Smooth muscle cell (in vitro differentiated cells): ENCODE results near the gene SLC38A4. TPM values are rescaled to one million over a fixed set of nuclear protein-coding genes. Genes with fewer than 3 reads are reported as not detected.

ENCODE experiments used
- DNase-seq: peaks from one replicate; lab custom pipeline; 2025; ENCODE audit not compliant: unreplicated experiment; lab: John Stamatoyannopoulos, UW
- H2AFZ ChIP-seq: fragments of 200-600 bp; sonication (generic); 2 replicates; pipeline ENCODE4 v1.6.0; 2016; ENCODE audit warnings: antibody characterized with exemption, low read depth, mild to moderate bottlenecking
- H3F3A ChIP-seq: fragments of 200-600 bp; sonication (generic); 2 replicates; pipeline ENCODE4 v1.6.0; 2017; ENCODE audit warnings: antibody characterized with exemption, low read depth
- H3K27ac ChIP-seq: fragments of 200-600 bp; sonication (generic); 2 replicates; pipeline ENCODE4 v1.5.1; 2016; ENCODE audit warnings: low read depth, mild to moderate bottlenecking
- H3K27me3 ChIP-seq: fragments of 200-600 bp; sonication (generic); 2 replicates; pipeline ENCODE4 v1.6.1; 2016; ENCODE audit warnings: low read depth, mild to moderate bottlenecking
- H3K36me3 ChIP-seq: fragments of 200-600 bp; sonication (generic); 2 replicates; pipeline ENCODE4 v1.5.1; 2016; ENCODE audit warnings: low read depth
- H3K4me1 ChIP-seq: fragments of 200-600 bp; sonication (generic); 2 replicates; pipeline ENCODE4 v1.5.1; 2016; ENCODE audit warnings: low read depth
- H3K4me2 ChIP-seq: fragments of 200-600 bp; sonication (generic); 2 replicates; pipeline ENCODE4 v1.6.0; 2016; ENCODE audit warnings: mild to moderate bottlenecking
- H3K4me3 ChIP-seq: fragments of 200-600 bp; sonication (generic); 2 replicates; pipeline ENCODE4 v1.5.1; 2016; ENCODE audit warnings: mild to moderate bottlenecking
- H3K79me2 ChIP-seq: fragments of 200-600 bp; sonication (generic); 2 replicates; pipeline ENCODE4 v1.6.0; 2016; ENCODE audit warnings: low read depth, mild to moderate bottlenecking
- H3K9ac ChIP-seq: fragments of 200-600 bp; sonication (generic); 2 replicates; pipeline ENCODE4 v1.6.0; 2016; ENCODE audit warnings: low read depth
- H3K9me3 ChIP-seq: fragments of 200-600 bp; sonication (generic); replicated peaks from 2 replicates; pipeline ENCODE4 v1.5.1; 2016; ENCODE audit warnings: low read depth
- H4K20me1 ChIP-seq: fragments of 200-600 bp; sonication (generic); 2 replicates; pipeline ENCODE4 v1.6.0; 2016; ENCODE audit warnings: low read depth
- CTCF ChIP-seq: fragments of 200-600 bp; sonication (generic); IDR thresholded peaks from 2 replicates; pipeline ENCODE4 v1.5.1; 2017; ENCODE audit warnings: borderline replicate concordance, mild to moderate bottlenecking, antibody characterized with exemption; ENCODE audit not compliant: insufficient read depth, poor library complexity, severe bottlenecking
- WGBS: methylation state at CpG from one replicate; pipeline ENCODE4 v1.1.7; 2016; ENCODE audit warnings: low lambda C conversion rate; 5-methylcytosine and 5-hydroxymethylcytosine counted together
- polyA plus RNA-seq: library from polyadenylated mRNA; unstranded; fragments of >200 nt; fragmentation: Nextera tagmentation; extraction: Ambion mirVana; gene quantifications from 2 replicates; pipeline ENCODE4 v1.2.1, GENCODE V29; 2016
- total RNA-seq: library from RNA; depleted of rRNA; stranded (reverse); fragments of >200 nt; gene quantifications from 2 replicates; pipeline ENCODE4 v1.2.3, GENCODE V29; 2014

Gene SLC38A4
- total and polyA plus RNA-seq, 2 experiments from 2014 or later = 0.77 to 2.7 TPM

GRCh38 chr12:46770501-46771183 is 55.2 kb downstream of the SLC38A4 start:
- peak overlapping the region; percentile 25 for H3K27ac ChIP-seq
- 23% methylated on average over 3 of the region's 3 CpGs for WGBS
- peak overlapping the region; percentile 74 for H3K4me2 ChIP-seq
- H3K4me3 ChIP-seq = no peak overlapping the region
- no peaks in the 10 kb centered on the region for H3K79me2 ChIP-seq
- no peak for TF ChIP-seq CTCF
- peak overlapping the region; percentile 39 for H2AFZ ChIP-seq
- H4K20me1 ChIP-seq = no peaks in the 10 kb centered on the region
- no peaks in the 10 kb centered on the region for H3K27me3 ChIP-seq
- DNase-seq = no peak
- peaks cover 20% of the 10 kb centered on the region for H3K4me1 ChIP-seq
- peak overlapping the region; percentile 20 for H3K9ac ChIP-seq
- H3K9me3 ChIP-seq = no peaks in the 10 kb centered on the region
- no peaks in the 10 kb centered on the region for H3K36me3 ChIP-seq
- peaks cover 5% of the 10 kb centered on the region for H3F3A ChIP-seq

- DNase-seq = no peak
- WGBS = 82% methylated on average over 3 of the region's 3 CpGs
- Histone ChIP-seq H3K9ac (no peak overlapping the region), H3K9me3 (no peaks in the 10 kb centered on the region), H3K36me3 (no peaks in the 10 kb centered on the region), H3F3A (no peaks in the 10 kb centered on the region), H4K20me1 (no peaks in the 10 kb centered on the region), H3K27me3 (no peaks in the 10 kb centered on the region), H3K27ac (no peak overlapping the region), H3K4me1 (no peaks in the 10 kb centered on the region), H2AFZ (no peak overlapping the region), H3K4me2 (no peak overlapping the region), H3K4me3 (no peak overlapping the region), H3K79me2 (no peaks in the 10 kb centered on the region)
- TF ChIP-seq CTCF = no peak
These were observed 61.8 kb downstream of the SLC38A4 start for GRCh38 chr12:46764005-46764404.

- no peaks in the 10 kb centered on the region for H3K4me1 ChIP-seq
- no peaks in the 10 kb centered on the region for H3K9me3 ChIP-seq
- no peak overlapping the region for H2AFZ ChIP-seq
- no peak for DNase-seq
- no peak for TF ChIP-seq CTCF
- no peaks in the 10 kb centered on the region for H3K79me2 ChIP-seq
- H3K27me3 ChIP-seq = no peaks in the 10 kb centered on the region
- no peak overlapping the region for H3K27ac ChIP-seq
- H3K4me3 ChIP-seq = no peak overlapping the region
- no peaks in the 10 kb centered on the region for H3F3A ChIP-seq
- no peak overlapping the region for H3K4me2 ChIP-seq
- no peaks in the 10 kb centered on the region for H3K36me3 ChIP-seq
- H3K9ac ChIP-seq = no peak overlapping the region
- H4K20me1 ChIP-seq = no peaks in the 10 kb centered on the region
These were observed 62.6 kb downstream of the SLC38A4 start for GRCh38 chr12:46763230-46763629.

GRCh38 chr12:46754550-46754949 is 71.2 kb downstream of the SLC38A4 start:
- Histone ChIP-seq H3K4me1 (no peaks in the 10 kb centered on the region), H3K36me3 (no peaks in the 10 kb centered on the region), H3K27me3 (no peaks in the 10 kb centered on the region), H3K27ac (no peak overlapping the region), H3K9ac (no peak overlapping the region), H3F3A (no peaks in the 10 kb centered on the region), H3K79me2 (no peaks in the 10 kb centered on the region), H3K9me3 (no peaks in the 10 kb centered on the region), H3K4me2 (no peak overlapping the region), H2AFZ (no peak overlapping the region), H4K20me1 (no peaks in the 10 kb centered on the region), H3K4me3 (no peak overlapping the region)
- 82% methylated on average over 3 of the region's 3 CpGs for WGBS
- DNase-seq = no peak
- TF ChIP-seq CTCF = no peak
